ENCODE results near the gene SOWAHB.

SOWAHB gene, protein sequence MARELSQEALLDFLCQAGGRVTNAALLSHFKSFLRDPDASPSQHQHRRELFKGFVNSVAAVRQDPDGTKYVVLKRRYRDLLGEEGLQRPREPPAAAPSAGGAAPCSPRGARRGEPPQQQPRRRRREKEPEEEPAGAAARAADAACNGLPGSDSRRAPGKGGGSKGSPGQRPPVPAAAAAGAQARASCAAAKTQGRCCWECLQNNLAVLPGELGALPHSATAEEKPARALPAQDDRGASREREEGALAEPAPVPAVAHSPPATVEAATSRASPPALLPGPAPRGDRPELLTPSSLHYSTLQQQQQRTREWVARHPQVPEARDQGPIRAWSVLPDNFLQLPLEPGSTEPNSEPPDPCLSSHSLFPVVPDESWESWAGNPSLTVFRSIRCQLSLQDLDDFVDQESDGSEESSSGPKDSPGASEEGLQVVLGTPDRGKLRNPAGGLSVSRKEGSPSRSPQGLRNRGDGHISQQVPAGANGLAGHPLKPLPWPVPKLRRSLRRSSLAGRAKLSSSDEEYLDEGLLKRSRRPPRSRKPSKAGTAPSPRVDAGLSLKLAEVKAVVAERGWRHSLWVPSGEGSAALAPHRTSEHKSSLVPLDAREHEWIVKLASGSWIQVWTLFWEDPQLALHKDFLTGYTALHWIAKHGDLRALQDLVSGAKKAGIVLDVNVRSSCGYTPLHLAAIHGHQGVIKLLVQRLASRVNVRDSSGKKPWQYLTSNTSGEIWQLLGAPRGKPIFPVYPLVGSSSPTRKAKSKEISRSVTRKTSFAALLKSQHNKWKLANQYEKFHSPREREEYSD

GRCh38 chr4:76897536-76898384 is at the start of gene SOWAHB:
Gene SOWAHB, minus strand, starts transcription at chr4:76898144. Its CDS starts 295 bp downstream, at chr4:76897849.
- DNase-seq (ENCODE audit: low read depth), result peak; percentile 32
- TF ChIP-seq, protein P1, sequence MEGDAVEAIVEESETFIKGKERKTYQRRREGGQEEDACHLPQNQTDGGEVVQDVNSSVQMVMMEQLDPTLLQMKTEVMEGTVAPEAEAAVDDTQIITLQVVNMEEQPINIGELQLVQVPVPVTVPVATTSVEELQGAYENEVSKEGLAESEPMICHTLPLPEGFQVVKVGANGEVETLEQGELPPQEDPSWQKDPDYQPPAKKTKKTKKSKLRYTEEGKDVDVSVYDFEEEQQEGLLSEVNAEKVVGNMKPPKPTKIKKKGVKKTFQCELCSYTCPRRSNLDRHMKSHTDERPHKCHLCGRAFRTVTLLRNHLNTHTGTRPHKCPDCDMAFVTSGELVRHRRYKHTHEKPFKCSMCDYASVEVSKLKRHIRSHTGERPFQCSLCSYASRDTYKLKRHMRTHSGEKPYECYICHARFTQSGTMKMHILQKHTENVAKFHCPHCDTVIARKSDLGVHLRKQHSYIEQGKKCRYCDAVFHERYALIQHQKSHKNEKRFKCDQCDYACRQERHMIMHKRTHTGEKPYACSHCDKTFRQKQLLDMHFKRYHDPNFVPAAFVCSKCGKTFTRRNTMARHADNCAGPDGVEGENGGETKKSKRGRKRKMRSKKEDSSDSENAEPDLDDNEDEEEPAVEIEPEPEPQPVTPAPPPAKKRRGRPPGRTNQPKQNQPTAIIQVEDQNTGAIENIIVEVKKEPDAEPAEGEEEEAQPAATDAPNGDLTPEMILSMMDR (IDR thresholded peaks at IDR 0.05; ENCODE audit: insufficient read depth, low read depth, low read length, missing control alignments), result no peak
- H3K4me3 ChIP-seq (ENCODE audit: low read depth, low read length), result peak within 1 kb of the TSS; percentile 61

DNA sequence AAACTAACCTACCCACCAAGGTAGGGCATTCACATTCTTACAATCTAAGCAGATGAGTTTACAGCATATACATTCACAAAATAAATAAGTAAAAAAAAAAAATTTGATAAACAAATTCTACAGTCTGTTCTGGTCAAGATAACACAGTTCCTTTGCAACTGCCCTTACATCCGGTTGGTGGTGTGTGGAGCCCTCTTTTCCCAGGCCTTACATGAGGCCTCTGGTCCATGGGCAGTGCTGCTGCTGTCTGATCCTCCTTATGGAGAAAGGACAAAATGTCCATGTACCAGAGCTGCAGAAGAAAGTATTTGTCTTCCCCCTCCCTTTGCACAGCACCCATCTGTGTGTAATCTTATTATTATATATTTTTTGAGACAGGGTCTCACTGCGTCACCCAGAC is 49.4 kb upstream of the SOWAHB start:
- TF ChIP-seq, protein P1 (IDR thresholded peaks at IDR 0.05; ENCODE audit: insufficient read depth, low read depth, low read length, missing control alignments), result no peak
- no peak overlapping the region for H3K4me3 ChIP-seq (ENCODE audit: low read depth, low read length)
- no peak for DNase-seq (ENCODE audit: low read depth)

- H3K4me3 ChIP-seq (ENCODE audit: low read depth, low read length), result no peak overlapping the region
- TF ChIP-seq, protein P1 (IDR thresholded peaks at IDR 0.05; ENCODE audit: insufficient read depth, low read depth, low read length, missing control alignments), result no peak
- no peak for DNase-seq (ENCODE audit: low read depth)
These were observed 45.8 kb upstream of the SOWAHB start for GRCh38 chr4:76943790-76944189.

DNA sequence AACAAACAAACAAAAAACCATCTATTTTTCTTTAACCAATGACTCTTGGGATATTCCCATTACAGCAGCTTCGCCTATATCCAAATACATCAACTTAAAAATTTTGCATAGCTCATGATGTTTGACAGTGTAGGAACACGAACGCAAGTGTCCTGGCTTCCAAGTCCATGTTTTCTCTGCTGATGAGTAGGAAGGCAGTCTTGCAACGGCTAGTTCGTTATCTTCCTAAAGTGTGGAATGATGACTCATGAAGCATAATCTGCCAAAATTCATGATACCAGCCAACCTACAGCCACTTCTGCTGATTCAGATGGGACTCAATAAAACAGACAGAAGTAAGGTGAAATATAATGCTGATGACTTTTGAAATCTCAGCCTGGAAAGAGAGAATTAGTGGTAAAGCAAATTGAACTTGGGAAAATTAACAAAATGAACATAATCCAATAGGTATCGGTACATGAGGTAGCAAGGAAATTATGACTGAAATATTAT is 45.2 kb upstream of the SOWAHB start:
- no peak overlapping the region for H3K4me3 ChIP-seq (ENCODE audit: low read depth, low read length)
- no peak for DNase-seq (ENCODE audit: low read depth)
- TF ChIP-seq, protein P1 (IDR thresholded peaks at IDR 0.05; ENCODE audit: insufficient read depth, low read depth, low read length, missing control alignments), result no peak

- no peak overlapping the region for H3K4me3 ChIP-seq (ENCODE audit: low read depth, low read length)
- TF ChIP-seq, protein P1 (IDR thresholded peaks at IDR 0.05; ENCODE audit: insufficient read depth, low read depth, low read length, missing control alignments), result no peak
- no peak for DNase-seq (ENCODE audit: low read depth)
These were observed 41.2 kb upstream of the SOWAHB start for GRCh38 chr4:76939184-76939583.

- TF ChIP-seq, protein P1 (IDR thresholded peaks at IDR 0.05; ENCODE audit: insufficient read depth, low read depth, low read length, missing control alignments), result no peak
- DNase-seq (ENCODE audit: low read depth), result no peak
- no peak overlapping the region for H3K4me3 ChIP-seq (ENCODE audit: low read depth, low read length)
These were observed 33.8 kb upstream of the SOWAHB start for GRCh38 chr4:76931576-76932276.
